IPS-11a (cell line): ENCODE measurements around the gene TCF4.

Experiments used
- H3K4me3 ChIP-seq: one replicate; pipeline ENCODE4 v1.5.1; 2013; ENCODE audit warnings: low read depth, low read length, control low read depth

Gene TCF4

DNA sequence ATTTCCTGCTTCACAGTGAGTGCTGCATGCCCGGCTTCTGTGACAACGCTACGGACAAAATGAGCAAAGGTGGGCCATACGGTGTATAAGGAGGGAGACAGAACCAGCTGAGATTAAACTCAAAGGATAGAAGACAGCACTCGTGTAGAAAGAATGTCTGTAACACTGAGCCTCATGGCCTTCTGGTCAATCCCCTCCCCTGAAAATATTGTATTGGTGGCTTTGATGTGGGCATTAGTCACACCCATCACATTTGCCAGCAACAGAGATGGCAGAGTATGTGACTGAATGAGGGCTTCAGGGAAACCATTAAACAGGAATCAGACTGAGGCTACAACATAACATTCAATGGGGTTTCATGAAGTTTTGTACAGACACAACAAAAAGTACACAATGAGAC lies 341.0 kb downstream of the TCF4 start:
- H3K4me3 ChIP-seq = no peak overlapping the region

DNA sequence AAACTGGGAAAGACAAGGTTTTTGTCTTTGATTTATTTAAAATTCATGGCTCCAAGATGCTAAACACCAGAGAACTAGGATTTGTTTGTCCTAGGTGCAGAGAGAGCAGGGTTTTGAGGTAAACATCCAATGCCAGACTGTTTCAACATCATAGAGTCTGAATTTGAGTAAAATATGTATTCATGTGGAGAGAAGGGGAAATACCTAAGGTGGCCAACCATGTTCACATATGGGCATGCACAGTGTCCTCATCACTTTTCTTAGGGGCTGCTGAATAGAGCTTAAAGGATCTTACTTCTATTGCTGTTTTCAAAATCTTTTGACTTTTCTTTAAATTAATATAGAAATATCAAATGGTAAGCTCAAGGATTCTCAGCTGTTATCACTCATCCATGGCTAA lies 341.7 kb downstream of the TCF4 start:
- H3K4me3 ChIP-seq = no peak overlapping the region

DNA sequence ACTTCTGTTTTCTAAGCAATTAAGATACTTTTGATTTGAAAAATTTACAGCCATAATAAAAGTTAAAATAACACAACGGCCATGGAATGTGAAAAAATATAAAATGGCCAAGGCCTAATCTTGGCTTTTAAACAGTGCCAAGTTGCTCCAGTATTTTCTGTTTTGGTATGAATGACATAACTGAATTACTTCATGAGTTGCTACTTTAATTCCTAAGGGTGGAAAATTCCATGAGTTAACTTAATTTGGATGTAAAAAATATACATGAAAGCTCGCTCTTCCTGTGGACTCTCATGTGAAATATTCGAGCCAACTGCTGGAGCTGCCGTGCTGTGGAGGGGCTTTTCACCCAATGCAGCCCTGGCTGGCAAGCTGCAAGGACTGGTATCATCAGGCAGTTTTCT lies 342.8 kb downstream of the TCF4 start:
- no peak overlapping the region for H3K4me3 ChIP-seq

DNA sequence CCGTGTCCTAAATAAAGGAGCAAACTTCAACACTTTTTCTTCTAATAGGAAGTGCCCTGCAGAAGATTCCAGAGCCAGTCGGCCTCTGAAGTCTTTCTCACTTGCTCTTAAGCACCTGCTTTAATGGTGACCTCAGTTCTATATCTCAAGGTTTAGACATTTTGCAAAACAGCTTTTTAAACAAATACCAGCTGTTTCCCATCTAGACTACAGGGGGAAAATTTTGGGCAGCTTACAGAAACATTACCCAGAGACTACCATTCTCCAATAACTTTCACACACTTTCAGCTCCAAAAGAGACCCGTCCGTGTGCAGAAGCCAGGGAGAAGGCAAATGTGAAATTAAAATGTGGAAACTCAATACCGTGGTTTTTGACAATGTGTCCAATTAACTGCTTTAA lies 343.4 kb downstream of the TCF4 start:
- no peak overlapping the region for H3K4me3 ChIP-seq

DNA sequence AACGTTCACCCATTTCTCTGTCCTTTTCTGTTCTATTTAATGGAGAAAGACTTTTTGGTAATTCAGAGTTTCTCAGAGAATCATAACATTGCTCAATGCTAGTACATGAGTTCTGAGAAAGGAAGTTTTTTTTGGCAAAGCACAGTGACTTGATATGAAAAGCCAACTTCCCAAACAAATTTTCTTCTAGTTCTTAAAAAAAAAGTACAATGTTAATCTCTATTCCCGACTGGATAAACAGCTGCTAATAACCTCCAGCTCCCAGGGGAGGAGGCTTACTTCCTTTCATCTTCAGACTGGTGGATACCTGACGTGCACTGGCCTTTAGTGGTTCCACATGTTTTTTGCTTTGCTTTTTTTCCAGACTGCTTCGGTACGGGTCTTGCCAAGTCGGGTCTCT lies 344.1 kb downstream of the TCF4 start:
- H3K4me3 ChIP-seq = no peak overlapping the region

DNA sequence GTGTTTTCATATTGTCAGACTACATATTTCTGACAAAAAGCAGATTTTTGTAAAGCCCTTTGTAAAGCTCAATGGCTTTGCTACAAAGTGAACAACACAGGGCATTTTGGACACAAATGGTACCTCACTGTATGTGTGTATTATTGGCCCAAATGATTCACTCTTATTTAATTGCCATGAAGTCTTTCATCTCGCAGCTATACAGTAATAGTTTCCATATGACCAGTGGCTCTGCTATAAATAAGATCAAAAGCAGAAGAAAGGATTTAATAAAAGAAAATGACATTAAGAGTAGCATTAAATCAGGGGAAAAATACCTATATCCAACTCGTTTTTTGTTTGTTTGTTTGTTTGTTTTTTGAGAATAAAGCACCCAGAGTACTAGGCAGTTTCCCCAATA lies 344.7 kb downstream of the TCF4 start:
- H3K4me3 ChIP-seq = no peak overlapping the region

DNA sequence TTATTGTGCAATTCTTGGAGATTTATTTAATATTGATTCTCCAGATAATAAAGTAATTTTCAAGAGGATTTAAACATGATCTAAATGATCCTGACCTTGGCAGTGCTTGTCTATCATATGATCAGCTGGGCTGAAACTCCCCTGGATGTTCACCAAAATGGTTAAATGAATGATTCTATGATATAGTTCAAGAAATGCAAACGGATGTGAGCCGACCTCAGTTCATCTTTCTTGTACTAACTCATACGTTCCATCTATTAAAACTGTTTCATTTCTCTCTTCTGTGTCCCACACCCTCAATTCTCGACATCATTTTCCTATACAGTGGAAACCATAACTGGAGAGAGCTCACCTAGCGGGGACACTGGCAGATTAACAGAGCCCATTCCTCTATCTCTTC lies 347.0 kb downstream of the TCF4 start:
- no peak overlapping the region for H3K4me3 ChIP-seq

DNA sequence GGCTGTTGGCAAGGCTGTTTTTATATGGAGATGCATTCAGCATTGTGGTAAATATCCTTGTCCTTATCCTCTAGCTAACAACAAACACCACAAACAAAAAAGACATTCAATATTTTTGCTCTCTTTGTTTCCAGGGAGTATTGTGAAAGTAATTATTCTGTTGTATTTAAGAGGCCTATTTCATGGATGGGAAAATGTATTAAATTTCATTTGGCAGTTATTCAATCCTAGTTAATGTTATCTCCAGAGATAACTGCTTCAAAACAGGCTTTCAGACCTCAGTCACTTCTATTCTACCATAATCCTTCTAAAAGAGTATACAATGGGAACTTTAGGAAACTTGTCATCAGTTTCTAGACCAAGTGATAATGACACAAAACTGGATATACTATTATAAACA lies 348.3 kb downstream of the TCF4 start:
- no peak overlapping the region for H3K4me3 ChIP-seq

DNA sequence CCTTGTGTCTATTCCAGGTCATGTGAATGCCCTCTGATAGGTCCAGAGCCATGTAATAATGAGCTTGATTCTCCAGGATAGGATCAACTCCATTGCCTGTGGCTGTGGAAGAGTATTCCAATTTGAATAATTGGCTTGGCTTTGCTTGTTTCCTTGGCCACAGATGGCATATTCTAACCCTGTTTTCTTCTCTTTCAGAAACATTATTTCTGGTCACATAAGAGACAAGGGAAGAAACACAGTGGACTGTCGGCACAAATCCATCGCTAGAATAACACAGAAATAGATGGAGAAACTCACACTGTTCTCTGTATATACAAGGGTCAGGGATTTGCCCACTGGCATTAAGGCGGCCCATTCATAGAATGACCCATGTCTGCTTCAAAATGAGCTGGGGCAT lies 350.3 kb downstream of the TCF4 start:
- no peak overlapping the region for H3K4me3 ChIP-seq

DNA sequence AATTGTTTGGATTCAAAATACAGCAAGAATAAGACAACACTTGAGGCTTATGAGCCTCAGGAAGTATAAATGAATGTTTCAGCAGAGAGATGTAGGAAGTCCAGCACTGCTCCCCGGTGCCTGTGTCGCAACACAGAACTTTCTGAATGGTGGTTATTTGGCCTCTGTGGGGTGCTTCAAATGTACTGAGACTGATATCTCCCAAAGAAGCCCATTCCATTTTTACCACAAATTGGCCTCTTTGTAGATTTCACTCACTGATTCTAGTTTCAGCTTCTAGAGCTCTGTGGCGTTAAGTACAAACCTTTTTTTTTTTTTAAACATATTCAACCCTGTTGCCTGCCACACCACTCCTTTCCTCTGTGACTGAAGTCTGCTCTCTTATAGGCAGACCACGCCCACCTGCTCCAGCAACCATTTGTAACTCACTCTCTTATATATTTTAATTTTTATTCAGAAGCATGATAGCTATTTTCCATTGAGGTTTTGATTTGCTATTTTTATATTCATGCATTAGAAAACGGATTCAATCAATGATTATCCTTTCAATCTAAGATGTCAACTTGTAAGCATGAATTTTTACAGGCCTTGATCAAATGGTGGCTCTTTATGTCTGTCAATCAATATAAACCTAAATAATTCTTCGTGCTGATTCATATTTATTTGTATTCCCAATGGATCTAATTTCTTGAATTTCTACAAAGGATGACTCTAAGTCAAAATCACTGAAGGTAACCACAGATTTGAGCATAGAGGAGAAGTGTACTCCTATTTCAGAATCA lies 351.7 kb downstream of the TCF4 start:
- no peak overlapping the region for H3K4me3 ChIP-seq

DNA sequence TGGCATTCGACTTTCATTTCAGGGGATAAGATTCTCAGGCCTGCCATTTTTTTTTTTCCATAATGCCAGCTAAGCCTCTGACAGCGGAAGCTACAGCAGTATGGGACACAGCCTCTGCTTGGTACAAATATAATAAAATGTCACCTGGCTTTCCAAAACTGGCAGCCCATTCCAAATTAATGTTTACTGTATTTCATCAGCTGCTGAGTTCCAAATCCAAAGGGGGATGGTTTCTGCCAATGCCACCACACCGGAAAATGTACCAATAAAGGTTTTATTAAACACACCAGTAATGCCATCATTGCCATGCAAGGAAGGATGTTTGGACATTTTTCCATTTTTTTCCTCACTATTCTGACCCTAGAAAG lies 352.9 kb downstream of the TCF4 start:
- no peak overlapping the region for H3K4me3 ChIP-seq

DNA sequence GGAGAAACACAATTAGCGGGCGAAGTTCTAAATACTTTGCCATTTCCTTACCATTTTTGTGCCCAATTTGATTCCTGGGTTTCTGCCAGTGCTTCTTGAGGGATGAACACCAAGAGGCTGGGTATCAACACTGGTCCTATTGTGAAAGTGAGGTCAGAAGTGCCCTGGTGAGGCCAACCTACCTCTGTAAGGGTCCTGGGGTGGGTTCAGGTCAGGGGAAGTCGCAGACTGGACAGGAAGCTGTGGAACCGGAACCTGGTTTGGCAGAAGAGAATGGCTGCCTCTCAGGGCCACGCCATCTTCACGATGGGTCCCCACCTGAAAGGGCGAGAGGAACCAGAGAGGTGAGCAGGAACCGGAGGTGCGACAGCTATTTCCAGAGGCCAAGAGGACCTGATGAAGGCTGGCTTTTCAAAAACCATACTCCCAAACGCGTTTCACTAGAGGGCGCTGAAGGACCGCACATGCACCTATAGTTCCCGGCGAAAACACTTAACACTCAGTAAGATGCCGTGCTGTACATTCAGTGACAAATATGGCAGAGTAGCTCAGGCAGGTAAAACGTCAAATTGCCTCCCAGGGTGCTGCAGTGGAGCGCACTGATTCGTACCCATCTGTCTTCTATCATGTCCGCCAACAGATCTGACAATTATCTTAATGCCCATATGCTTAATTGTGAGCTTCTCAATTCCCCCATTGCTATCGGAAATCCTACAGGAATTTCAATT lies 353.5 kb downstream of the TCF4 start:
- H3K4me3 ChIP-seq = no peak overlapping the region

DNA sequence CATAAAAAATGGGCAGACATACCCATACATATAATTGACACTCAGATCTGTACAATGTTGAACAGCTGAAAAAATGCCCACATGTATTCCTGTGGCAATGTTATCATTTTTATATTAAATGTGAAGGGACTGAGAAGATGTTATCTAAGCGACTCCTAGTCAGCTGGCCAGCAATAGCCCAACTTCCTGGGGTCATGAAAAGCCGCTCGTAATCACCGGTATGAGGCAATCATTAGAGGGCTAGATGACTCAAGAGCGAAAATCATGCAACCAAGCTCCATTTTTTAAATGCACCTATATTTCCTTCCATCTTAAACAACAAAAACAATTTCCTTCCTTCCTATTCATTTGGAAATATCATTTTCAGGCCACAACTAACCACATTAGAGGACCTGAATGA lies 354.1 kb downstream of the TCF4 start:
- H3K4me3 ChIP-seq = no peak overlapping the region

DNA sequence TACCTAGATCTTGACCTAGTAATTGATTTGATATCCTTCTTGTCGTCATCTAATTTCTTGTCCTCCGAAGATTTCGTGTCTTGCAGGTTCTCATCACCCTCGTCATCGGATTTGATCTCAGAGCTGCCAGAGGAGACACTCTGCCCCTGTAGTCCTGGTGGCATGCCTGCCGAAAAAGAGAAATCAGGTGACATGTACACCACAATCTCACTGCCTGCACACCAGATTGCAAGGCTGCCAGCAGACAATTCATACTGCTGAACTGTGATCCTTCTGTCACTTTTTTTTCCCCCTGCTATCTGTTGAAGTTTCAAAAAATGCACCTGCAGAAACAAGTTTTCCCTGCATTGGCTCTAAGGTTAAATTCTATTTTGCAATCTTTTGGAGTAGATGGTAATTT lies 355.5 kb downstream of the TCF4 start:
- H3K4me3 ChIP-seq = no peak overlapping the region

DNA sequence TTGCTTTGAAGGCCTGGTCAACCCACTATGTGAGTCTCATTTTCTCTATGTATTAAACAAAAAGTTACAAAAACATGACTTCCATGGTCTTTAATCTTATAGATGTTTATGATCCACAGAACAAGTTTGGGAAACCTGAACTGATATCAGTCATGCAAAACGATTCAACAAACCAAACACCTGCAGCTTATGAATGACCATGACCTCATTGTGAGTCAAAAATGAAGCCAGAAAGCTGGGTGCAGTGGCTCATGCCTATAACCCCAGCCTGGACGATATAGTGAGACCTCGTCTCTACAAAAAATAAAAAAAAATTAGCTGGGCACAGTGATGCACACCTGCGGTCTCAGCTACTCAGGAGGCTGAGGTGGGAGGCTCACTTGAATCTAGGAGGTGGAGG lies 358.3 kb downstream of the TCF4 start:
- H3K4me3 ChIP-seq = no peak overlapping the region

DNA sequence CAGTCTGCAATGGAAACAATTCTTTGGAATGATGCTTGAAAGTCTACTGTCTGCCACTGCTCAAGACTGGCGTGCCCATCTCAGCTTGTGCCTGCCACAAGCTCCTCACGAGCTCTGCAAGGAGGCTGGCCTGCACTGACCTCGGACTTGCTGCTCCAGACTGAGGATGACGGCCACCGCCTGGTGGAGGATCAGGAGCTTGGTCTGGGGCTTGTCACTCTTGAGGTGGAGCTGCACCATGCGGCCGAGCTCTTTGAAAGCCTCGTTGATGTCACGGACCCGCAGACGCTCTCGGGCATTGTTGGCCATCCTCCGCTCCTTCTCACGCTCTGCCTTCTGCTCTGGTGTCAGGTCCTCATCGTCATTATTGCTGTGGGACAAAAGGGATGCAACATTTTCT lies 359.3 kb downstream of the TCF4 start:
- H3K4me3 ChIP-seq = no peak overlapping the region

DNA sequence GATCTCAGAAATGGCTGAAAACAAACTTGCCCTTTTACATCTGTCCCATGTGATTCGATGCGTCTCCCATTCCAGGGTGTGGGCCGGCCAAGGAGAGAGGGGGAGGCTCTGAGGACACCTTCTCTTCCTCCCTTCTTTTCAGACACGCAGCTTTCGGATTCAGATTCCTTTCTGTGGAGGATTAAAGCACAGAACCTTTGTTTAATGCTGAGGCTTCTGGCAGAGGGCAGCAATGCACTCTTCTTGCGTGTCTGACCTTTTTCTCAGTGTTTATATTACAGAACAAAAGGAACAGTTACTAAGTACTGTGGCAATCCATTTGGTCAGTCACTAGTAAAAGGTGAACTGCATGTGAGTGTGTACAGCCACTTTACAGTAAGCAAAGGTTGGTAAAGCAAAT lies 359.8 kb downstream of the TCF4 start:
- no peak overlapping the region for H3K4me3 ChIP-seq

DNA sequence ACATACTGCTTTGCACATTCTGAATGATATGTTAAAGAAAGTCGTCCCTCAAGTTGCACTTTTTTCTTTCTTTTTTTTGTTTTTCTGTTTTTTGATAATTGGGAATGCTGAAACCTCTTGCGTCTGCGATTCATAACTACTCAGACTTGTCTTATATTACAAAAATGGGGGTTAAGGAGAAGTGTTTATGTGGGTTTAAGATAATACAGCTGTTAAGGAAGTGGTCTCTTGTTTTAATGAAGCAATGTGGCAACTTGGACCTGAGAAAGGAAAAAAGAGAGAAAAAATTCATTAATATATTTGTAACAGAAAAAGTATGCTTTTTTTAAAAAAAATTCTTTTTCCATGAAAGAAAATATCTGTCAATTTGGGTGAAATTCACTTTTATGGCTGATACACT lies 360.2 kb downstream of the TCF4 start:
- H3K4me3 ChIP-seq = no peak overlapping the region

DNA sequence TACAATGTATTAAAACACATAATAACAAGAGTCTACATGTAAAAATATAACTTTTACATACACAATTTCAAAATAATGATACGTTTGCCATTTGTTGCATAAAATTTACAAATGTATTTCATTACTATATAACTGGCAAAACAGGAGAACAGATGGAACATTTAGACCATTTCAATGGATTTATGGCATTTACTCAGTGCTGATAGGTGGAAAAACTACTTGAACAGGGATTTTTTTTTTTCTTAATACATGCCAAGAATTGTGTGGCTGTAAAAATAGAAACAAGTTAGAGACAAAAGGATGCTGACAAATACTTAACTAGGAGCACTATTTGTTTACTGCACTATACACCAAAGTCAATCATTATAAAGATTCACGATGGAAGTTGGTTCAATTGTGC lies 361.9 kb downstream of the TCF4 start:
- no peak overlapping the region for H3K4me3 ChIP-seq

DNA sequence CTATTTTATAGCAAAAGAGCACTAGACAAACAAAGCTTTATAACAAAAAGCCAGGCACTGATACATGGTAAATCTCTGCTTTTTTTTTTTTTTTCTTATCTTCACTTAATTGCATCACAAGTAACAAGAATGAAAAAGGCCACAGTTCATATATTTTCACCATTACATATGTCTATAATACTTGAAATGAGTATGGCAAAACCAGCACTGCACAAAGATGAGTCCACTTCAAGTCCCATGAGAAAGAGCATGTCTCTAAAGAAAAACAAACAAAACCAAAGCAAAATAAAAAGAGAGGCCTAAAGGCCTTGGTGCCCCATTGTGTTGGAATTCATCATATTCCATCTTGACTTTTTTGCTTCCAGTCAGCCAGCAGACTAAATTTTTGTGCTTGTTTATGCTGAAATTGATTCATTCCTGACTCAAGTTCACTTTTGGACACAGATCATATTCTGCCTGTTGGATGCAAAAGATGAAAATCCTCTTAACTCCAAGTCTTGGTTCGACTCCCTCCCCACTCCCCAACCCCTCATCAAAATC lies 363.8 kb downstream of the TCF4 start:
- H3K4me3 ChIP-seq = no peak overlapping the region

DNA sequence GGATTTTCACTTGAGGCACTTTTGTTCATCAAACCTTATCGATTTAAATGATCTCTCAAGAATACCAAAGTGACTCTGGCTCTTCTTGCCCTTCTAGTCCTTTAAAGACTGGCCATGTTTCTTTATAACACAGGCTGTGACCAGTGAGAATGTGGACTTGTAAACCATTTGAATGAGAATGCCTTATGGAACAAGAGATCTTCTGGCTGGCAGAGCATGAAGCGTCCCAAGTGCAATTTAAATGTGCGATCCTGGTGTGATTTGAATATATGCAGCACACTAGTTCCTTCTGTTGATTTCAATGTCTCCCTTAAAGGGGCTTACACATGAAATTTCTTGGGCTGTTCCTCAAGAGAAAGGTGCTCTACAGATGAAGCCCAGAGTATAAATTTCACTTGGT lies 366.4 kb downstream of the TCF4 start:
- H3K4me3 ChIP-seq = no peak overlapping the region

DNA sequence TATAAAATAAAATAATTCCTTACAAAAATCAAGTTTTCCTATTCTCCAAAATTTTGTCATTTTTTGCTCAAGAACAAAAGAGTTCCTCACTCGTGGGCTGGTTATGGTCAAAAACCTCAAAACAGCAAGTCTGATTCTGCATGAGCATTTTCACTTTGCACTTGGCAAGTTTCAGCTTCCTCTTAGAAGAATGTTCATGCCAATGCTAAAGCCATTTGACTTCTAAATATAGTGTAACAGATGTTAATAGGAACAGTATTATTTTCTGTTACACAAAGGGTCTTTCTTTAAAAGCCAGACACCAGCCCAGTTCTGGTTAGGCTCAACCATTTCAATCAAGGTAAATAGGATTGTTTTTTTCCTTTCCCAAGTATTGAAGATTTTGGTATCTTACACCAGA lies 367.5 kb downstream of the TCF4 start:
- H3K4me3 ChIP-seq = no peak overlapping the region

DNA sequence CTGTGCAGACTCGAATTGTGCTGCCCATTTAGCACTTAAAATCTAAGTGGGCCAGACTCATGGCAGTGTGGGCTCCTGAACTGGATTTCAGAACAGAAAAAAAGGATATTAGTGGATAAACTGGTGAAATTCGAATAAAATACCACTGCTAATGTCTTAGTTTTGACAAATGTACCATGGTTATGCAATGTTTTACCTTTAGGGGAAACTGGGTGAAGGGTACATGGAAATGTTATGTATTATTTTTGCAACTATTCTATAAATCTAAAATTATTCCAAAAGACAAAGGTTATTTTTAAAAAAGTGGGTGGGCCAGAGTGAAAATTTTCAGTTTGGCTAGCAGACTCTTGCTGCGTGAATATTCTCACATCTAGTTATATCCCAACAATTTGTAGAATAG lies 368.2 kb downstream of the TCF4 start:
- H3K4me3 ChIP-seq = no peak overlapping the region
